UCSD-AML1 (cell line): Measurements from ENCODE around the gene G6PC1.

Source experiments
- DNase-seq: peaks from one replicate; lab custom pipeline; 2025; ENCODE audit not compliant: unreplicated experiment; lab: John Stamatoyannopoulos, UW

The G6PC1 gene

DNA sequence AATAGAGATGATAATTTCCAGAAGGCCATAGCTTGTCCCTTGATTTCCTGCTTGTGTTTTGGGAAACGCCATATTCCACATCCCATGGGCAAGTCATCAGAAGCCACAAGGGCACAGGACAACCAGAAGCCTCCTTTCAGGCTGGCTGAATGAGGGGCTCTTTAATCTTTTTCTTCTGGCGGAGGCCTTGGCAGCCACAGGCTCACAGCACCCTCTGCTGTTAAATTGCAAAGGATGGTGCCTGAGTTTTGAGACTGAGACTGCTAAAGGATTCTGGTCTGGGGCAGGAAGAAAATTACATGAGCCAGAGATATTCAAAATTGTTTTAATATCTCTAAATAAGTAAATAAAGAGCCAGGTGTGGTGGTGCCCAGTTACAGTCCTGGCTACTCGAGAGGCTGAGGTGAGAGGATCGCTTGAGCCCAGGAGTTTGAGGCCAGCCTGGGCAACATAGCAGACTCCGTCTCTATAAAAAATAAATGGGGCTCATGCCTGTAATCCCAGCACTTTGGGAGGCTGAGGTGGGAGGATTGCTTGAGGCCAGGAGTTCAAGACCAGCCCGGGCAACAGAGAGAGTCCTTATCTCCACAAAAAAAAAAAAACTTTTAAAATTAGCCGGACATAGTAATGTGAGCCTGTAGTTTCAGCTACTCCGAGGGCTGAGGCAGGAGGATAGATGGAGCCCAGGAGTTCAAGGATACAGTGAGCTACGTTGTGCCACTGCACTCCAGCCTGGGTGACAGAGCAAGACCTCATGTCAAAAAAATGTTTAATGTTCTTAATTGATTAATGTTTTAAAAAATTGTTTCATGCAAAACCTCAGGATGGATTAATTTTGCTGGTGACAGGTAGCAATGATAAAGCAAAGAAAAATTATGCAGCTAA, 37.4 kb downstream of the G6PC1 start:
- peak; percentile 41 for DNase-seq

GRCh38 chr17:42944211-42944610, 43.6 kb downstream of the G6PC1 start:
- no peak for DNase-seq

DNA sequence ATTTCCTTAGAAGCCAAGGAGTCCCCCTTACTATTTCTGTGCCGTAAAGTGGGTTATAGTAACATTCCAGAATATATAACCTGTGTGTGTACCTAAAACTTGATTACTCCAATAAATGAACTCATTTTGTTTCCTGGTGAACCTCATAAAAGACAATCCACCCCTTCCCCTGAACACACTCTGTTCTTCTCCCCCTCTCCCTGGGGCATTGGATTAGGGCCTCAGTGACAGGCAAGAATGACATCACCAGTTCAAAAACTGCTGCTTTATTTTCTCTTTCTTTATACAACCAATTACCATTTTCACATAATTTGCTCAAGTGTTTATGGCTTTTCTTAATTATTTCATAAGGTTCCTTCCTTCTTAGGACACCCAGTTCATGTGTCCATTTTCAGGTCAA, 46.2 kb downstream of the G6PC1 start:
- DNase-seq, result no peak

GRCh38 chr17:42950044-42950783, 49.6 kb downstream of the G6PC1 start:
- DNase-seq, result no peak
